Activated CD8-positive, alpha-beta memory T cell treated with anti-CD3 and anti-CD28 coated beads for 48 hours (primary cell): ENCODE data around the gene ZNF487.
"Not testable (repeated sequence)": the region's sequence is repeated elsewhere in the genome, so short reads cannot be mapped to it uniquely, and the experiment has no call there.

Experiments used
- DNase-seq, 3 experiments: peaks; one replicate each; pipeline ENCODE4 v3.0.0-alpha.2; 2020; ENCODE audit warnings: low read depth in 2 of 3, low spot score in 2 of 3

The ZNF487 gene

GRCh38 chr10:43430926-43431663 is 5.8 kb upstream of the ZNF487 start:
- DNase-seq: no peak

- no peak for DNase-seq
These were observed 395 bp downstream of the ZNF487 start for GRCh38 chr10:43437141-43437870.

GRCh38 chr10:43440463-43441134 is 3.7 kb downstream of the ZNF487 start:
- DNase-seq: no peak

- no peak for DNase-seq
These were observed 7.4 kb downstream of the ZNF487 start for GRCh38 chr10:43444323-43444722.

- no peak for DNase-seq
These were observed 8.1 kb downstream of the ZNF487 start for GRCh38 chr10:43444897-43445466.

GRCh38 chr10:43446219-43447017 is 9.5 kb downstream of the ZNF487 start:
- DNase-seq: not testable (repeated sequence)

GRCh38 chr10:43448742-43449141 is 11.8 kb downstream of the ZNF487 start:
- no peak for DNase-seq

- DNase-seq: no peak
These were observed 15.5 kb downstream of the ZNF487 start for GRCh38 chr10:43452356-43452914.

GRCh38 chr10:43453266-43453831 is 16.4 kb downstream of the ZNF487 start:
- DNase-seq: no peak

GRCh38 chr10:43454025-43454424 is 17.1 kb downstream of the ZNF487 start:
- DNase-seq: not testable (repeated sequence)

- DNase-seq: not testable (repeated sequence)
These were observed 19.6 kb downstream of the ZNF487 start for GRCh38 chr10:43456561-43456960.

- DNase-seq: no peak
These were observed 21.3 kb downstream of the ZNF487 start for GRCh38 chr10:43458227-43458626.

- no peak for DNase-seq
These were observed 25.0 kb downstream of the ZNF487 start for GRCh38 chr10:43461950-43462349.

- not testable (repeated sequence) for DNase-seq
These were observed 28.3 kb downstream of the ZNF487 start for GRCh38 chr10:43465086-43465735.

- not testable (repeated sequence) for DNase-seq
These were observed 28.8 kb downstream of the ZNF487 start for GRCh38 chr10:43465736-43466120.

- no peak for DNase-seq
These were observed 34.2 kb downstream of the ZNF487 start for GRCh38 chr10:43471146-43471545.

GRCh38 chr10:43471935-43472720 is 35.2 kb downstream of the ZNF487 start:
- DNase-seq: no peak

- no peak for DNase-seq
These were observed 42.4 kb downstream of the ZNF487 start for GRCh38 chr10:43479275-43479674.
